NB4 (cell line): Measurements from ENCODE around the gene ACTG1.

Experiments
- POLR2A ChIP-seq: IDR thresholded peaks from 2 replicates; pipeline ENCODE4 v1.6.1; 2011; ENCODE audit warnings: mild to moderate bottlenecking; ENCODE audit not compliant: insufficient read length; ENCODE audit errors: extremely low read depth
- TF ChIP-seq, protein P1 (sequence below): IDR thresholded peaks from one replicate; pipeline ENCODE4 v1.5.1; 2012; ENCODE audit warnings: low read depth, low read length

DNA sequence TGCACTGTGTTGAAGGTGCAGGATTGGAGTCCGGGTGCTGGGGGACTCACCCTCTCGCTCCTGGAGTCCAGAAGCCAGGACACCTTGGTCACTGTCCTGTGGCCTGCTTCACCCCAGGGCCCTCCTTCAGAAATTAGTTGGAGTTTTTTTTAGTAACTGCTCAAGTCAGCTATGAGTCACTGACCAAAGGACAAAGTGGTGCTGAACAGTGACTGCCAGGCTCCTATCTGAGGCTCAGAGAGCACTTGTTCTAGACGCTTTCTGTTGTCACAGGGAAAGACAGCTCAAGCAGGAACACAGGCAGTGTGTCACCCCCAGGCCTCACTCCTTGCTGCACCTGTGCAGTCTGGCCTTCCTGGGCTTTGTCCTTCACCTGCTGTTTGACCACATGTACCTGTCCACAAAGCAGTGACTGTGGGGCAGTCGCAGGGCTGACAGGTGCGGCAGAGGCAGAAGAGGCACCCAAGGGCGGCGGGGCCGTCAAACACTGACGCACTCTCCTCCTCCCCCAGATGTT lies 43.6 kb upstream of the ACTG1 start:
- TF ChIP-seq, protein P1, sequence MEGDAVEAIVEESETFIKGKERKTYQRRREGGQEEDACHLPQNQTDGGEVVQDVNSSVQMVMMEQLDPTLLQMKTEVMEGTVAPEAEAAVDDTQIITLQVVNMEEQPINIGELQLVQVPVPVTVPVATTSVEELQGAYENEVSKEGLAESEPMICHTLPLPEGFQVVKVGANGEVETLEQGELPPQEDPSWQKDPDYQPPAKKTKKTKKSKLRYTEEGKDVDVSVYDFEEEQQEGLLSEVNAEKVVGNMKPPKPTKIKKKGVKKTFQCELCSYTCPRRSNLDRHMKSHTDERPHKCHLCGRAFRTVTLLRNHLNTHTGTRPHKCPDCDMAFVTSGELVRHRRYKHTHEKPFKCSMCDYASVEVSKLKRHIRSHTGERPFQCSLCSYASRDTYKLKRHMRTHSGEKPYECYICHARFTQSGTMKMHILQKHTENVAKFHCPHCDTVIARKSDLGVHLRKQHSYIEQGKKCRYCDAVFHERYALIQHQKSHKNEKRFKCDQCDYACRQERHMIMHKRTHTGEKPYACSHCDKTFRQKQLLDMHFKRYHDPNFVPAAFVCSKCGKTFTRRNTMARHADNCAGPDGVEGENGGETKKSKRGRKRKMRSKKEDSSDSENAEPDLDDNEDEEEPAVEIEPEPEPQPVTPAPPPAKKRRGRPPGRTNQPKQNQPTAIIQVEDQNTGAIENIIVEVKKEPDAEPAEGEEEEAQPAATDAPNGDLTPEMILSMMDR = no peak
- TF ChIP-seq POLR2A = no peak
